ENCODE measurements around the gene LIX1L. TPM values are rescaled to one million over a fixed set of nuclear protein-coding genes. Genes with fewer than 3 reads are reported as not detected.
"Not testable (repeated sequence)": the region's sequence is repeated elsewhere in the genome, so short reads cannot be mapped to it uniquely, and the experiment has no call there.

LIX1L gene
- total RNA-seq, 1 donor from 2014 or later = 11.4 TPM

GRCh38 chr1:145942871-145943270, 14.9 kb downstream of the LIX1L start:
- ATAC-seq (no peak), DNase-seq (ENCODE audit: low spot score) (no peak)

GRCh38 chr1:145942405-145942804, 15.4 kb downstream of the LIX1L start:
- no peak for DNase-seq (ENCODE audit: low spot score)
- ATAC-seq = no peak

- no peak for ATAC-seq
- DNase-seq (ENCODE audit: low spot score) = no peak
Observed at GRCh38 chr1:145937436-145937835, 20.4 kb downstream of the LIX1L start.

- DNase-seq (ENCODE audit: low spot score) (no peak), ATAC-seq (no peak)
Observed at GRCh38 chr1:145936247-145936646, 21.6 kb downstream of the LIX1L start.

GRCh38 chr1:145935708-145936107, 22.1 kb downstream of the LIX1L start:
- no peak for DNase-seq (ENCODE audit: low spot score)
- ATAC-seq = no peak

- not testable (repeated sequence) for DNase-seq (ENCODE audit: low spot score); ATAC-seq
Observed at GRCh38 chr1:145932522-145933009, 25.3 kb downstream of the LIX1L start.

- no peak for ATAC-seq
- no peak for DNase-seq (ENCODE audit: low spot score)
Observed at GRCh38 chr1:145927916-145928643, 29.7 kb downstream of the LIX1L start.

- peak; percentile 95 for DNase-seq (ENCODE audit: low spot score)
- peak; percentile 98 for ATAC-seq
Observed at GRCh38 chr1:145927063-145927886, 30.5 kb downstream of the LIX1L start, which contains the start of gene RBM8A. Gene RBM8A, minus strand, starts transcription at chr1:145927484. Its CDS starts 58 bp downstream, at chr1:145927426.

GRCh38 chr1:145926686-145927062, 31.1 kb downstream of the LIX1L start:
- ATAC-seq (peak; percentile 2), DNase-seq (ENCODE audit: low spot score) (no peak)

GRCh38 chr1:145922266-145922665, 35.6 kb downstream of the LIX1L start:
- DNase-seq (ENCODE audit: low spot score) (no peak), ATAC-seq (no peak)

GRCh38 chr1:145920297-145920696, 37.5 kb downstream of the LIX1L start:
- not testable (repeated sequence) for DNase-seq (ENCODE audit: low spot score); ATAC-seq

GRCh38 chr1:145918992-145919939, 38.6 kb downstream of the LIX1L start:
- DNase-seq (ENCODE audit: low spot score) (peak; percentile 87), ATAC-seq (peak; percentile 78)

- DNase-seq (ENCODE audit: low spot score) = peak; percentile 90
- peak; percentile 90 for ATAC-seq
Observed at GRCh38 chr1:145918144-145918991, 39.4 kb downstream of the LIX1L start, which contains the start of gene PEX11B. Gene PEX11B, minus strand, starts transcription at chr1:145918717. Its CDS starts 29 bp downstream, at chr1:145918688.

GRCh38 chr1:145917595-145917994, 40.2 kb downstream of the LIX1L start:
- ATAC-seq (no peak), DNase-seq (ENCODE audit: low spot score) (no peak)

- no peak for ATAC-seq
- DNase-seq (ENCODE audit: low spot score) = no peak
Observed at GRCh38 chr1:145916745-145917144, 41.1 kb downstream of the LIX1L start.

- ATAC-seq (no peak), DNase-seq (ENCODE audit: low spot score) (no peak)
Observed at GRCh38 chr1:145912128-145912641, 45.6 kb downstream of the LIX1L start.

- ATAC-seq = no peak
Observed at GRCh38 chr1:145908653-145909052, 49.2 kb downstream of the LIX1L start.

GRCh38 chr1:145906954-145907753, 50.7 kb downstream of the LIX1L start:
- no peak for ATAC-seq

More at GRCh38 chr1:145908653-145909052, 49.2 kb downstream of the LIX1L start:
- DNase-seq (ENCODE audit: low spot score) = no peak

More at GRCh38 chr1:145906954-145907753, 50.7 kb downstream of the LIX1L start:
- no peak for DNase-seq (ENCODE audit: low spot score)

All from left lobe of liver (tissue), 2 donors.